Measurements from ENCODE around the gene GPM6B.

GPM6B gene

GRCh38 chrX:13836575-13836974, 19.7 kb upstream of the GPM6B start:
- Histone ChIP-seq H3K9me2 (replicated peaks; ENCODE audit: control insufficient read depth, low read length) (no peaks in the 10 kb centered on the region), H3K4me3 (ENCODE audit: low read length) (no peak overlapping the region), H3K79me2 (ENCODE audit: control insufficient read depth, low read length) (no peaks in the 10 kb centered on the region), H3K36me3 (ENCODE audit: control insufficient read depth, low read length) (no peaks in the 10 kb centered on the region), H3K27me3 (ENCODE audit: control insufficient read depth, low read length) (no peaks in the 10 kb centered on the region), H3K4me1 (ENCODE audit: control insufficient read depth, low read length) (no peaks in the 10 kb centered on the region), H3K27ac (ENCODE audit: low read depth, low read length) (no peak overlapping the region), H4K20me1 (ENCODE audit: control insufficient read depth, insufficient read depth, low read depth, low read length) (no peaks in the 10 kb centered on the region), H3K4me2 (ENCODE audit: low read length) (no peak overlapping the region), H3F3A (ENCODE audit: control insufficient read depth, insufficient read depth) (no peaks in the 10 kb centered on the region), H3K9me3 (ENCODE audit: control insufficient read depth, insufficient read depth, low read length) (no peaks in the 10 kb centered on the region)
- TF ChIP-seq CTCF (IDR thresholded peaks at IDR 0.05; ENCODE audit: low read depth, low read length, poor library complexity, severe bottlenecking) (no peak), EZH2phosphoT487 (IDR thresholded peaks at IDR 0.05; ENCODE audit: borderline replicate concordance, low read length) (no peak)

GRCh38 chrX:13835825-13836224, 18.9 kb upstream of the GPM6B start:
- Histone ChIP-seq H4K20me1 (ENCODE audit: control insufficient read depth, insufficient read depth, low read depth, low read length) (no peaks in the 10 kb centered on the region), H3K27me3 (ENCODE audit: control insufficient read depth, low read length) (no peaks in the 10 kb centered on the region), H3K27ac (ENCODE audit: low read depth, low read length) (no peak overlapping the region), H3K4me2 (ENCODE audit: low read length) (no peak overlapping the region), H3K4me1 (ENCODE audit: control insufficient read depth, low read length) (no peaks in the 10 kb centered on the region), H3K9me3 (ENCODE audit: control insufficient read depth, insufficient read depth, low read length) (no peaks in the 10 kb centered on the region), H3K9me2 (replicated peaks; ENCODE audit: control insufficient read depth, low read length) (no peaks in the 10 kb centered on the region), H3K36me3 (ENCODE audit: control insufficient read depth, low read length) (no peaks in the 10 kb centered on the region), H3F3A (ENCODE audit: control insufficient read depth, insufficient read depth) (no peaks in the 10 kb centered on the region), H3K79me2 (ENCODE audit: control insufficient read depth, low read length) (no peaks in the 10 kb centered on the region), H3K4me3 (ENCODE audit: low read length) (no peak overlapping the region)
- TF ChIP-seq EZH2phosphoT487 (IDR thresholded peaks at IDR 0.05; ENCODE audit: borderline replicate concordance, low read length) (no peak), CTCF (IDR thresholded peaks at IDR 0.05; ENCODE audit: low read depth, low read length, poor library complexity, severe bottlenecking) (no peak)

GRCh38 chrX:13834355-13834754, 17.5 kb upstream of the GPM6B start:
- no peak overlapping the region for H3K27ac ChIP-seq (ENCODE audit: low read depth, low read length)
- H3K4me2 ChIP-seq (ENCODE audit: low read length): no peak overlapping the region
- H3K9me3 ChIP-seq (ENCODE audit: control insufficient read depth, insufficient read depth, low read length): no peaks in the 10 kb centered on the region
- TF ChIP-seq EZH2phosphoT487 (IDR thresholded peaks at IDR 0.05; ENCODE audit: borderline replicate concordance, low read length): no peak
- TF ChIP-seq CTCF (IDR thresholded peaks at IDR 0.05; ENCODE audit: low read depth, low read length, poor library complexity, severe bottlenecking): no peak
- H4K20me1 ChIP-seq (ENCODE audit: control insufficient read depth, insufficient read depth, low read depth, low read length): no peaks in the 10 kb centered on the region
- no peaks in the 10 kb centered on the region for H3F3A ChIP-seq (ENCODE audit: control insufficient read depth, insufficient read depth)
- no peaks in the 10 kb centered on the region for H3K79me2 ChIP-seq (ENCODE audit: control insufficient read depth, low read length)
- H3K9me2 ChIP-seq (replicated peaks; ENCODE audit: control insufficient read depth, low read length): no peaks in the 10 kb centered on the region
- no peaks in the 10 kb centered on the region for H3K4me1 ChIP-seq (ENCODE audit: control insufficient read depth, low read length)
- H3K36me3 ChIP-seq (ENCODE audit: control insufficient read depth, low read length): no peaks in the 10 kb centered on the region
- H3K4me3 ChIP-seq (ENCODE audit: low read length): no peak overlapping the region
- H3K27me3 ChIP-seq (ENCODE audit: control insufficient read depth, low read length): no peaks in the 10 kb centered on the region

- H3K79me2 ChIP-seq (ENCODE audit: control insufficient read depth, low read length): no peaks in the 10 kb centered on the region
- TF ChIP-seq CTCF (IDR thresholded peaks at IDR 0.05; ENCODE audit: low read depth, low read length, poor library complexity, severe bottlenecking): no peak
- TF ChIP-seq EZH2phosphoT487 (IDR thresholded peaks at IDR 0.05; ENCODE audit: borderline replicate concordance, low read length): no peak
- no peak overlapping the region for H3K27ac ChIP-seq (ENCODE audit: low read depth, low read length)
Measured at GRCh38 chrX:13829983-13830382, 13.1 kb upstream of the GPM6B start.

More at GRCh38 chrX:13829983-13830382, 13.1 kb upstream of the GPM6B start:
- Histone ChIP-seq H3F3A (ENCODE audit: control insufficient read depth, insufficient read depth) (no peaks in the 10 kb centered on the region), H3K9me3 (ENCODE audit: control insufficient read depth, insufficient read depth, low read length) (no peaks in the 10 kb centered on the region), H3K27me3 (ENCODE audit: control insufficient read depth, low read length) (no peaks in the 10 kb centered on the region), H3K4me2 (ENCODE audit: low read length) (no peak overlapping the region), H3K36me3 (ENCODE audit: control insufficient read depth, low read length) (no peaks in the 10 kb centered on the region), H3K9me2 (replicated peaks; ENCODE audit: control insufficient read depth, low read length) (no peaks in the 10 kb centered on the region), H4K20me1 (ENCODE audit: control insufficient read depth, insufficient read depth, low read depth, low read length) (no peaks in the 10 kb centered on the region), H3K4me1 (ENCODE audit: control insufficient read depth, low read length) (no peaks in the 10 kb centered on the region), H3K4me3 (ENCODE audit: low read length) (no peak overlapping the region)
